Forelimb muscle (tissue), 1 donor: ENCODE data around the gene WDR53. TPM values are rescaled to one million over a fixed set of nuclear protein-coding genes. Genes with fewer than 3 reads are reported as not detected.
"Not testable (repeated sequence)": the region's sequence is repeated elsewhere in the genome, so short reads cannot be mapped to it uniquely, and the experiment has no call there.

Experiments
- DNase-seq: peaks from one replicate; pipeline ENCODE4 v3.0.0-alpha.2; 2013; ENCODE audit warnings: low read depth
- polyA plus RNA-seq: library from polyadenylated mRNA; unstranded; fragments of 120-200 nt; gene quantifications from one replicate; pipeline ENCODE4 v1.2.1, GENCODE V29; 2013; ENCODE audit not compliant: insufficient read length

Gene WDR53
- polyA plus RNA-seq, 1 donor = 10.4 TPM

- no peak for DNase-seq
These were observed 49.2 kb downstream of the WDR53 start for GRCh38 chr3:196518966-196519717.

DNA sequence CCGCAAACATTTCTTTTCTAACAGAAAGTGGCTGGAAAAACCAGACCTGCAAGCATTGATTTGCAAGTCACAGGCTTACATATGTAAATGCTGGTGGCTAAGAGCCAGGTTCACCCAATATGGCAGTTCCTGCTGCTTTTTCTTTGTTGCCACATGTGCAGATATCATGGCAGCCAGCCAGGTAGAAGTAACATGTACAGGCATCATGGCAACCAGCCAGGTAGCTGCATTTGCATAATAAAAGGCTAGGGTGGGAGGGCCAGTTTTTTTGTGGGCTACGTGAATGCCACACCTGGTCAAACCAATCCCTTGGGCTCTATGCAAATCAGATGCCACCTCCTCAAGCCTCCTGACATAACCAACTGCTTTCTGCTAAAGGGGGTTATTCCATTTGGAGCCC, 50.4 kb downstream of the WDR53 start:
- no peak for DNase-seq

DNA sequence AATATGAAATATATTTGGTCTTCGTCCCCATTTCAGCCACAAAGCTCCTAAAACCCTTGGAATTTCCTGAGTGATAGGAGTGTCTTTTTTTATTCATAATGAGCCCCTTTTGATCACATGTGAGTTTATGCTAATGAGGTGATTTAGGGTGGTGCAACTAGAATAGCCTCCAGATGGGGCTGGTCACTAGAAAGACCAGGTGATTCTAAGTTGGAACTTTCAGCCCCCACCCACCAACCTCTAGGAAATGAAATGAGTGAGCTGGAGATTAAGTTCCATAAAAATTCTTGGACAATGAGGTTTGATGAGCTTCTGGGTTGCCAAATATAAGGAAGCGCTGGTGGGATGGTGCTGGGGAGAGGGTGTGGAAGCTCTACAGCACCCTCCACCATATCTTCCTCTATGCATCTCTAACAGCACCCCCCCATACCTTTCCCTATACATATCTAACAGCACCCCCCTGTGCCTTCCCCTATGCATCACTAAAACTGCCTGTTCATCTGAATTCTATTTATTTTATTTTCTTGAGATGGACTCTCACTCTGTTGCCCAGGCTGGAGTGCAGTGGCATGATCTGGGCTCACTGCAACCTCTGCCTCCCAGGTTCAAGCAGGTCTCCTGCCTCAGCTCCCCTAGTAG, 51.1 kb downstream of the WDR53 start:
- DNase-seq = no peak

- DNase-seq = no peak
These were observed 53.3 kb downstream of the WDR53 start, which contains the start of gene SMCO1 for GRCh38 chr3:196514913-196515621. SMCO1 (minus strand) TSS chr3:196515346; CDS start chr3:196515209, 137 bp downstream.

DNA sequence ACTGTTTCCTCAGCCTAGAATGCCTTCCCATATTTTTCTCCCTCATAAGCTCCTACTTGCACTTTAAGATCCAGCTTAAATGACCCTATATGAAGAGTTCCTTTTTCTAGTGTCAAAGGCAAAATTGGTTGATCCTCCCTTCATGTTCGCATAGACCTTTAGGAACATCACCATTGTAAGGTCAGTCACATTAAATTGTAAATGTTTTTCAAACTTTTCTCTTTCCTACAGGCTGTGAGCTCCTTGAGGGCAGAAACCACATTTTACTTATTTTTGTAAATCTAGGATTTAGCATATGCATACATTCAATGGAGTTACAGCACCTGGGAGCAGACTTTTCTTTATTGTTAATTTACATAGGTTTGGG, 54.0 kb downstream of the WDR53 start:
- DNase-seq = no peak

DNA sequence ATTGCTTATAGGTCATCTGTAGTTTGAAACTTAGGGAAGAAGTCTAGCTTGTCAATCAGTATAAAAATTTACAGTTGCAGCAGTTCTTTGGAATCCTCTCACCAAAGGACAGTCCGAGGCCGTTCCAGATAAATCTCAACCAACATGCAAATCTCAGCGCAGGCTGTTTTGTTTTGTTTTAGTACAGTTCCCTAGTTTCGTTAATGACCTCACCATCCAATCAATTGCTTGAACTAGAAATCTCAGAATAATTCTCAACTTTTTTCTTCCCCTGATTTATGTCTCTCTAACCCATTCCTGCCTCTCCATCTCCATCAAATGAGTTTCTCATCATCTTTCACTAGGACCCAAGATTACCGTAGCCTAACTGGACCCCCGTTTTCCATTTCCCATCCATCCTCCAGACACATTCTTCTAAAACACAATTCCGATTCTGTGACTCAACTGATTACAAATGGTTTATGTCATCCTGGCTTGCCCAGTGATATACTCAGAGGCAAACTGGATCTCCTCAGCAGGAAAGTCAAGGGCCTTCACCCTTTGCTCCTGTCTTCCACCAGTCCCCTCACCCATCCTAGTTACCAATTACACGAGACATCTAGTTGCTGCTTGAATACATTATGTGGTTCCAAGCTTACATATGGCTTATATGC, 54.5 kb downstream of the WDR53 start:
- DNase-seq = no peak

DNA sequence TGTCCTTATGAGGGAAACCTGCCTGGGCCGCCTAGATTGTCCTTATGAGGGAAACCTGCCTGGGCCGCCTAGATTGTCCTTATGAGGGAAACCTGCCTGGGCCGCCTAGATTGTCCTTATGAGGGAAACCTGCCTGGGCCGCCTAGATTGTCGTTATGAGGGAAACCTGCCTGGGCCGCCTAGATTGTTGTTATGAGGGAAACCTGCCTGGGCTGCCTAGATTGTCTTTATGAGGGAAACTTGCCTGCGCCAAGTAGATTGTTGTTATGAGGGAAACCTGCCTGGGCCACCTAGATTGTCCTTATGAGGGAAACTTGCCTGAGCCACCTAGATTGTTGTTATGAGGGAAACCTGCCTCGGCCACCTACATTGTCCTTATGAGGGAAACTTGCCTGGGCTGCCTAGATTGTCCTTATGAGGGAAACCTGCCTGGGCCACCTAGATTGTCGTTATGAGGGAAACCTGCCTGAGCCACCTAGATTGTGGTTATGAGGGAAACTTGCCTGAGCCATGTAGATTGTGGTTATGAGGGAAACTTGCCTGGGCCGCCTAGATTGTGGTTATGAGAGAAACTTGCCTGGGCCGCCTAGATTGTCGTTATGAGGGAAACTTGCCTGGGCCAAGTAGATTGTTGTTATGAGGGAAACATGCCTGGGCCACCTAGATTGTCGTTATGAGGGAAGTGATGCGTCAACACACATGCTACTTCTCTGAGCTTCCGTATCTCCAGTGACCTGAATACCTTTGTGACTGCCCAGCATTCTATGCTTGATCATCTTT, 56.5 kb downstream of the WDR53 start:
- not testable (repeated sequence) for DNase-seq

- DNase-seq = not testable (repeated sequence)
These were observed 57.2 kb downstream of the WDR53 start for GRCh38 chr3:196511108-196511507.

DNA sequence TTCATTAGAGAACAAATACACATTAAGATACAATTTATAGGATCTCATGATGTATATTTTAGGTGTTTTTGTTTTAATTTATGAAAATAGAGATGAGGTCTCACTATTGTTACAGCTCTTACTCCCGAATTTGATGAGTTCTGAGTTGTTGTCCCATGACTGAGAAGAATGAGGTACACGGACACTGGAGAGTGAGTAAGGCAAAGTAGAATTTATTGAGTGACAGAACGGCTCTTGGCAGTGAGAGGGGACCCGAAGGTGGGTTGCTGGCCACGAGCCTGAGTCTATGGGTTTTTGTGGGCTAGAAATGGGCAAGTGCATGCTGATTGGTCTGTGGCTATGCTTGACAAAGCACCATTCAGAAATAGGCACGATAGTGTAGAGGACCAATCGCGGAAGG, 61.7 kb downstream of the WDR53 start:
- DNase-seq = no peak

DNA sequence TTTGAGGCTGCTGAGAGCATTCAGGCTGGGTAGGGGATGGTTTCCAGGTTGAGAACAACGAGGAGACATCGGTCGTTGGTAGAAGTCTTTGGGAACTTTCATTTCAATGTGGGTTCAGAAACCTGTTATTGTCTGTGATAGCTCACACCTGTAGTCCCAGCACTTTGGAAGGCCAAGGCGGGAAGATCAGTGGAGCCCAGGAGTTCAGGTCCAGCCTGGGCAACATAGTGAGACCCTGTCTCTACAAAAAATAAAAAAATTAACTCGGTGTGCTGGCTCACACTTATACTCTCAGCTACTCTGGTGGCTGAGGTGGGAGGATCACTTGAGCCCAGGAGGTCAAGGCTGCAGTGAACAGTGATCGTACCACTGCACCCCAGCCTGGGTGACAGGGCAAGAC, 63.8 kb downstream of the WDR53 start:
- no peak for DNase-seq

Other genes starting within 250 kb of the WDR53 start
- gene TM4SF19, start 230.2 kb downstream of the WDR53 start, polyA plus RNA-seq = 0.38 TPM
- gene UBXN7, start 136.1 kb downstream of the WDR53 start, polyA plus RNA-seq = 17.3 TPM
- 8.4 TPM for gene RNF168, start 64.8 kb downstream of the WDR53 start, polyA plus RNA-seq
- 2.2 TPM for gene SMCO1, start 53.2 kb downstream of the WDR53 start, polyA plus RNA-seq
- gene FBXO45, start 106 bp upstream of the WDR53 start, polyA plus RNA-seq = 14.5 TPM
- 5.1 TPM for gene NRROS, start 71.1 kb upstream of the WDR53 start, polyA plus RNA-seq
- 1.6 TPM for gene CEP19, start 143.7 kb upstream of the WDR53 start, polyA plus RNA-seq
- 16.6 TPM for gene PIGX, start 143.8 kb upstream of the WDR53 start, polyA plus RNA-seq
- 46.8 TPM for gene PAK2, start 171.3 kb upstream of the WDR53 start, polyA plus RNA-seq